Memory B cell (primary cell): ENCODE data around the gene GFM1.

Experiments used
- ATAC-seq: fragments of 150-1000 bp; cut with Tn5 transposase; 2 replicates; pipeline ENCODE4 v1.10.0; 2021; ENCODE audit warnings: low read depth, mild to moderate bottlenecking, moderate library complexity
- DNase-seq, 2 donors: peaks; one replicate each; pipeline ENCODE4 v3.0.0; 2022; ENCODE audit warnings: low spot score in 2 of 2
- H3K27ac Mint-ChIP-seq: one replicate; pipeline ENCODE4 v1.8.0; 2022; ENCODE audit warnings: mild to moderate bottlenecking, moderate library complexity, mixed read lengths
- H3K27me3 Mint-ChIP-seq: one replicate; pipeline ENCODE4 v1.8.0; 2022; ENCODE audit warnings: mixed read lengths
- H3K36me3 Mint-ChIP-seq: one replicate; pipeline ENCODE4 v1.8.0; 2022; ENCODE audit warnings: mild to moderate bottlenecking, mixed read lengths
- H3K4me1 Mint-ChIP-seq: one replicate; pipeline ENCODE4 v1.8.0; 2022; ENCODE audit warnings: mixed read lengths
- H3K4me3 Mint-ChIP-seq: one replicate; pipeline ENCODE4 v1.8.0; 2022; ENCODE audit warnings: mild to moderate bottlenecking, moderate library complexity, mixed read lengths
- H3K9me3 Mint-ChIP-seq: one replicate; pipeline ENCODE4 v1.8.0; 2022; ENCODE audit warnings: mixed read lengths

The GFM1 gene

GRCh38 chr3:158739078-158739477, 94.8 kb downstream of the GFM1 start:
- peaks cover 5% of the 10 kb centered on the region for H3K9me3 Mint-ChIP-seq
- peaks cover 14% of the 10 kb centered on the region for H3K36me3 Mint-ChIP-seq
- DNase-seq = no peak
- peaks cover 3% of the 10 kb centered on the region for H3K4me1 Mint-ChIP-seq
- no peak overlapping the region for H3K4me3 Mint-ChIP-seq
- H3K27ac Mint-ChIP-seq = no peak overlapping the region
- H3K27me3 Mint-ChIP-seq = no peaks in the 10 kb centered on the region
- ATAC-seq = no peak

GRCh38 chr3:158739661-158740060, 95.3 kb downstream of the GFM1 start:
- H3K4me1 Mint-ChIP-seq = peaks cover 3% of the 10 kb centered on the region
- peaks cover 5% of the 10 kb centered on the region for H3K9me3 Mint-ChIP-seq
- no peak overlapping the region for H3K4me3 Mint-ChIP-seq
- DNase-seq (no peak), ATAC-seq (no peak)
- H3K36me3 Mint-ChIP-seq = peaks cover 16% of the 10 kb centered on the region
- no peaks in the 10 kb centered on the region for H3K27me3 Mint-ChIP-seq
- H3K27ac Mint-ChIP-seq = no peak overlapping the region
